GM20431 (cell line): ENCODE results near the gene AQP9.
"Not testable (repeated sequence)": the region's sequence is repeated elsewhere in the genome, so short reads cannot be mapped to it uniquely, and the experiment has no call there.

ENCODE experiments used
- in situ Hi-C: fragments of 300-500 bp; cut with MseI, MboI; formaldehyde crosslinking; loops from one replicate; pipeline ENCODE4 v1.15.0; 2020; ENCODE audit warnings: low sequenced_read_pairs; ENCODE audit not compliant: unreplicated experiment

The AQP9 gene

GRCh38 chr15:58175955-58176354 lies 37.8 kb downstream of the AQP9 start:
- in situ Hi-C loops = no loop called here

- in situ Hi-C loops = no loop called here
These were observed 40.5 kb downstream of the AQP9 start for GRCh38 chr15:58178668-58179067.

GRCh38 chr15:58179206-58179605 lies 41.0 kb downstream of the AQP9 start:
- in situ Hi-C loops = no loop called here

- in situ Hi-C loops = no loop called here
These were observed 41.7 kb downstream of the AQP9 start for GRCh38 chr15:58179741-58180381.

GRCh38 chr15:58182460-58183163 lies 44.4 kb downstream of the AQP9 start:
- in situ Hi-C loops = no loop called here

GRCh38 chr15:58185439-58185838 lies 47.3 kb downstream of the AQP9 start:
- in situ Hi-C loops = no loop called here

- in situ Hi-C loops = no loop called here
These were observed 51.1 kb downstream of the AQP9 start for GRCh38 chr15:58189148-58189811.

GRCh38 chr15:58190419-58190818 lies 52.2 kb downstream of the AQP9 start:
- in situ Hi-C loops = no loop called here

- in situ Hi-C loops = not testable (repeated sequence)
These were observed 55.5 kb downstream of the AQP9 start for GRCh38 chr15:58193636-58194035.

- in situ Hi-C loops = loop anchor here (25.0 kb wide), 1 partner anchor 1312 kb away; no protein-coding TSS in a partner anchor
These were observed 62.6 kb downstream of the AQP9 start for GRCh38 chr15:58200739-58201138.

GRCh38 chr15:58201516-58201915 lies 63.3 kb downstream of the AQP9 start:
- in situ Hi-C loops = loop anchor here (25.0 kb wide), 1 partner anchor 1311 kb away; no protein-coding TSS in a partner anchor

GRCh38 chr15:58203537-58203936 lies 65.4 kb downstream of the AQP9 start:
- in situ Hi-C loops = loop anchor here (25.0 kb wide), 1 partner anchor 1309 kb away; no protein-coding TSS in a partner anchor

GRCh38 chr15:58206151-58206550 lies 68.0 kb downstream of the AQP9 start:
- in situ Hi-C loops = loop anchor here (25.0 kb wide), 1 partner anchor 1306 kb away; no protein-coding TSS in a partner anchor

GRCh38 chr15:58208217-58208616 lies 70.0 kb downstream of the AQP9 start:
- in situ Hi-C loops = loop anchor here (25.0 kb wide), 1 partner anchor 1304 kb away; no protein-coding TSS in a partner anchor

GRCh38 chr15:58209007-58209481 lies 70.9 kb downstream of the AQP9 start:
- in situ Hi-C loops = loop anchor here (25.0 kb wide), 1 partner anchor 1303 kb away; no protein-coding TSS in a partner anchor

- in situ Hi-C loops = loop anchor here (25.0 kb wide), 1 partner anchor 1302 kb away; no protein-coding TSS in a partner anchor
These were observed 71.8 kb downstream of the AQP9 start for GRCh38 chr15:58210031-58210430.

- in situ Hi-C loops = loop anchor here (25.0 kb wide), 1 partner anchor 1299 kb away; no protein-coding TSS in a partner anchor
These were observed 74.8 kb downstream of the AQP9 start for GRCh38 chr15:58212909-58213526.

GRCh38 chr15:58213587-58214338 lies 75.6 kb downstream of the AQP9 start:
- in situ Hi-C loops = loop anchor here (25.0 kb wide), 1 partner anchor 1299 kb away; no protein-coding TSS in a partner anchor
